ENCODE measurements around the gene ACAA1. TPM values are rescaled to one million over a fixed set of nuclear protein-coding genes. Genes with fewer than 3 reads are reported as not detected.
"Not testable (repeated sequence)": the region's sequence is repeated elsewhere in the genome, so short reads cannot be mapped to it uniquely, and the experiment has no call there.

The ACAA1 gene
- total RNA-seq, 1 experiment from 2014 or later: 58.9 TPM

GRCh38 chr3:38137615-38138348 is 855 bp upstream of the ACAA1 start:
- peaks cover 45% of the 10 kb centered on the region; the same call in 1 of the 2 replicates for H3F3A ChIP-seq (ENCODE audit: insufficient read depth, low read depth)
- TSS peak; percentile 89 for BruUV-seq (replicated peaks)
- ChIA-PET POLR2A (ENCODE audit: unreplicated experiment) (interaction anchor here (0.6 to 1.2 kb wide), 4 partner anchors 27 to 232 kb away, joined by 3 to 10 read pairs (median 6); partner anchors contain the start of gene OXSR1), CTCF (interaction anchor here (1.1 kb wide), 1 partner anchor 141 kb away, joined by 8 read pairs; no protein-coding TSS in a partner anchor)
- DNase-seq: no peak
- H3K9me2 ChIP-seq (ENCODE audit: insufficient read depth): no peaks in the 10 kb centered on the region
- peak overlapping the region; percentile 98 for H3K4me3 ChIP-seq
- no peaks in the 10 kb centered on the region for H4K20me1 ChIP-seq (ENCODE audit: insufficient read depth)
- no peak for TF ChIP-seq CTCF (conservative IDR thresholded peaks at IDR 0.05)
- no peak for TF ChIP-seq EZH2 (IDR thresholded peaks at IDR 0.05; ENCODE audit: low read depth)
- peaks cover 71% of the 10 kb centered on the region for H3K4me1 ChIP-seq (replicated peaks; ENCODE audit: insufficient read depth)
- peak overlapping the region; percentile 93 for H2AFZ ChIP-seq
- peak overlapping the region; percentile 69 for H3K27ac ChIP-seq
- H3K79me2 ChIP-seq (ENCODE audit: low read depth): peaks cover 44% of the 10 kb centered on the region
- H3K4me2 ChIP-seq: peak overlapping the region; percentile 97
- no peaks in the 10 kb centered on the region for H3K27me3 ChIP-seq (ENCODE audit: insufficient read depth, low read depth)
- intact Hi-C loops (cut with micrococcal nuclease; ENCODE audit: unreplicated experiment): loop anchor here (1.0 to 10.0 kb wide), 6 partner anchors 17 to 1145 kb away; partner anchors contain the start of genes ACVR2B, EPM2AIP1, MLH1 and OXSR1
- no peaks in the 10 kb centered on the region for H3K9me3 ChIP-seq (ENCODE audit: insufficient read depth, low read depth)
- no peaks in the 10 kb centered on the region; the same call in 1 of the 2 replicates for H3K36me3 ChIP-seq (ENCODE audit: low read depth)

GRCh38 chr3:38136393-38136776 is 542 bp downstream of the ACAA1 start:
- Histone ChIP-seq H3K9me3 (ENCODE audit: insufficient read depth, low read depth) (no peaks in the 10 kb centered on the region), H2AFZ (peak overlapping the region; percentile 78), H3K27me3 (ENCODE audit: insufficient read depth, low read depth) (no peaks in the 10 kb centered on the region), H3K36me3 (ENCODE audit: low read depth) (no peaks in the 10 kb centered on the region; the same call in 1 of the 2 replicates), H3K27ac (no peak overlapping the region), H3K79me2 (ENCODE audit: low read depth) (peaks cover 44% of the 10 kb centered on the region), H3K4me3 (peak overlapping the region; percentile 98), H3K4me1 (replicated peaks; ENCODE audit: insufficient read depth) (peaks cover 66% of the 10 kb centered on the region), H3F3A (ENCODE audit: insufficient read depth, low read depth) (peaks cover 46% of the 10 kb centered on the region; the same call in 1 of the 2 replicates), H4K20me1 (ENCODE audit: insufficient read depth) (no peaks in the 10 kb centered on the region; the same call in 1 of the 2 replicates), H3K4me2 (peak overlapping the region; percentile 98), H3K9me2 (ENCODE audit: insufficient read depth) (no peaks in the 10 kb centered on the region)
- ChIA-PET POLR2A (ENCODE audit: unreplicated experiment) (interaction anchor here (0.6 to 1.2 kb wide), 3 partner anchors 19 to 29 kb away, joined by 6 to 10 read pairs (median 10); partner anchors contain the start of gene OXSR1), CTCF (interaction anchor here (0.6 to 1.1 kb wide), 3 partner anchors 110 to 303 kb away, joined by 3 to 8 read pairs (median 3); no protein-coding TSS in a partner anchor)
- TF ChIP-seq EZH2 (IDR thresholded peaks at IDR 0.05; ENCODE audit: low read depth): no peak
- TF ChIP-seq CTCF (conservative IDR thresholded peaks at IDR 0.05): no peak
- TSS peak; percentile 48 for BruUV-seq (replicated peaks)
- intact Hi-C loops (cut with micrococcal nuclease; ENCODE audit: unreplicated experiment): loop anchor here (5.0 to 10.0 kb wide), 4 partner anchors 111 to 1144 kb away; partner anchors contain the start of genes ACVR2B, EPM2AIP1 and MLH1
- no peak for DNase-seq

GRCh38 chr3:38135621-38136277 is 1.2 kb downstream of the ACAA1 start:
- peaks cover 44% of the 10 kb centered on the region for H3K79me2 ChIP-seq (ENCODE audit: low read depth)

GRCh38 chr3:38134517-38135143 is 2.3 kb downstream of the ACAA1 start:
- DNase-seq; H2AFZ ChIP-seq; BruUV-seq (replicated peaks); H4K20me1 ChIP-seq (ENCODE audit: insufficient read depth); H3K4me3 ChIP-seq; H3K27me3 ChIP-seq (ENCODE audit: insufficient read depth, low read depth); H3K9me3 ChIP-seq (ENCODE audit: insufficient read depth, low read depth); H3K36me3 ChIP-seq (ENCODE audit: low read depth); CTCF ChIA-PET; H3K9me2 ChIP-seq (ENCODE audit: insufficient read depth); H3K27ac ChIP-seq: not testable (repeated sequence)
- H3K79me2 ChIP-seq (ENCODE audit: low read depth): peaks cover 38% of the 10 kb centered on the region
- intact Hi-C loops (cut with micrococcal nuclease; ENCODE audit: unreplicated experiment): loop anchor here (5.0 to 10.0 kb wide), 4 partner anchors 113 to 1142 kb away; partner anchors contain the start of genes ACVR2B, EPM2AIP1 and MLH1
- peak overlapping the region; percentile 98; the same call in 1 of the 2 replicates for H3K4me2 ChIP-seq
- POLR2A ChIA-PET (ENCODE audit: unreplicated experiment): interaction anchor here (0.5 kb wide), 1 partner anchor 7 kb away, joined by 4 read pairs; no protein-coding TSS in a partner anchor
- peaks cover 56% of the 10 kb centered on the region for H3K4me1 ChIP-seq (replicated peaks; ENCODE audit: insufficient read depth)
- H3F3A ChIP-seq (ENCODE audit: insufficient read depth, low read depth): peaks cover 34% of the 10 kb centered on the region; the same call in 1 of the 2 replicates

More at GRCh38 chr3:38135621-38136277, 1.2 kb downstream of the ACAA1 start:
- Histone ChIP-seq H3K4me1 (replicated peaks; ENCODE audit: insufficient read depth) (peaks cover 60% of the 10 kb centered on the region), H3K4me2 (peak overlapping the region; percentile 98), H2AFZ (peak overlapping the region; percentile 78), H3K4me3 (peak overlapping the region; percentile 98), H3F3A (ENCODE audit: insufficient read depth, low read depth) (peaks cover 40% of the 10 kb centered on the region; the same call in 1 of the 2 replicates)
- CTCF ChIA-PET; H3K27me3 ChIP-seq (ENCODE audit: insufficient read depth, low read depth); H4K20me1 ChIP-seq (ENCODE audit: insufficient read depth); H3K9me3 ChIP-seq (ENCODE audit: insufficient read depth, low read depth); H3K9me2 ChIP-seq (ENCODE audit: insufficient read depth); POLR2A ChIA-PET (ENCODE audit: unreplicated experiment); H3K27ac ChIP-seq; DNase-seq; BruUV-seq (replicated peaks); H3K36me3 ChIP-seq (ENCODE audit: low read depth): not testable (repeated sequence)
- intact Hi-C loops (cut with micrococcal nuclease; ENCODE audit: unreplicated experiment): loop anchor here (5.0 to 10.0 kb wide), 4 partner anchors 112 to 1143 kb away; partner anchors contain the start of genes ACVR2B, EPM2AIP1 and MLH1
